ENCODE data around the gene TTC4.

TTC4 gene

DNA sequence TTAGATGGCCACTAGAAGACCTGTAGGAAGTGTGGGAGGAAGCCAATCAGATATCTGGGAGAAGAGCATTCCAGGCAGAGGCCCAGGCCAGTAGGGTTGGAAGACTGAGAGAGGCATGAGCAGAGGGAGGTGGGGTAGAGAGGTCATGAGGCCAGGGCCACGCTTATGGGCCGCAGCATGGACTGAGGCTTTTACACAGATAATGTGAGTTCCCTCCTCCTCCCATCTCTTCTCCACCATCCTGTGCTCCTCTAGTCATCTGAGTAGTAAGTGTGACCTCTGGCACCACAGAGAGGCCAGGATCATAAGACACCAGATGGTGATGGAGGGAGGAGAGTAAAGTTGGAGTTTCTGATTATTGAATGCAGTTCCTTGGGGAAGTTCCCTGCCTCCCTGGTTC is 68.4 kb downstream of the TTC4 start:
- no peaks in the 10 kb centered on the region for H3K27me3 ChIP-seq (replicated peaks; ENCODE audit: insufficient read depth, low read length)
- no peak overlapping the region for H3K27ac ChIP-seq (ENCODE audit: low read length)
- no peak overlapping the region for H3K4me2 ChIP-seq (ENCODE audit: low read depth, low read length)
- H3K4me1 ChIP-seq (ENCODE audit: low read length): no peaks in the 10 kb centered on the region
- TF ChIP-seq EZH2phosphoT487 (IDR thresholded peaks at IDR 0.05; ENCODE audit: low read length): no peak
- TF ChIP-seq EZH2 (optimal IDR thresholded peaks at IDR 0.05; ENCODE audit: low read depth, low read length): no peak
- TF ChIP-seq, protein P1, sequence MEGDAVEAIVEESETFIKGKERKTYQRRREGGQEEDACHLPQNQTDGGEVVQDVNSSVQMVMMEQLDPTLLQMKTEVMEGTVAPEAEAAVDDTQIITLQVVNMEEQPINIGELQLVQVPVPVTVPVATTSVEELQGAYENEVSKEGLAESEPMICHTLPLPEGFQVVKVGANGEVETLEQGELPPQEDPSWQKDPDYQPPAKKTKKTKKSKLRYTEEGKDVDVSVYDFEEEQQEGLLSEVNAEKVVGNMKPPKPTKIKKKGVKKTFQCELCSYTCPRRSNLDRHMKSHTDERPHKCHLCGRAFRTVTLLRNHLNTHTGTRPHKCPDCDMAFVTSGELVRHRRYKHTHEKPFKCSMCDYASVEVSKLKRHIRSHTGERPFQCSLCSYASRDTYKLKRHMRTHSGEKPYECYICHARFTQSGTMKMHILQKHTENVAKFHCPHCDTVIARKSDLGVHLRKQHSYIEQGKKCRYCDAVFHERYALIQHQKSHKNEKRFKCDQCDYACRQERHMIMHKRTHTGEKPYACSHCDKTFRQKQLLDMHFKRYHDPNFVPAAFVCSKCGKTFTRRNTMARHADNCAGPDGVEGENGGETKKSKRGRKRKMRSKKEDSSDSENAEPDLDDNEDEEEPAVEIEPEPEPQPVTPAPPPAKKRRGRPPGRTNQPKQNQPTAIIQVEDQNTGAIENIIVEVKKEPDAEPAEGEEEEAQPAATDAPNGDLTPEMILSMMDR (IDR thresholded peaks at IDR 0.05; ENCODE audit: low read length): no peak
- H3K36me3 ChIP-seq (replicated peaks; ENCODE audit: insufficient read depth, low read length): no peaks in the 10 kb centered on the region
- H3K4me3 ChIP-seq (ENCODE audit: low read length): no peak overlapping the region
- H3K9me2 ChIP-seq (replicated peaks; ENCODE audit: insufficient read depth, low read length): no peaks in the 10 kb centered on the region
- H3K9me3 ChIP-seq (replicated peaks; ENCODE audit: insufficient read depth, low read length): no peaks in the 10 kb centered on the region
- no peak overlapping the region for H3K9ac ChIP-seq (ENCODE audit: low read length)
- no peaks in the 10 kb centered on the region for H3K79me2 ChIP-seq (ENCODE audit: low read length)
- no peak for DNase-seq
- H4K20me1 ChIP-seq (ENCODE audit: insufficient read depth, low read length): no peaks in the 10 kb centered on the region
- no peak overlapping the region for H2AFZ ChIP-seq (ENCODE audit: low read length)
- H3F3A ChIP-seq (ENCODE audit: insufficient read depth, low read length): no peaks in the 10 kb centered on the region

DNA sequence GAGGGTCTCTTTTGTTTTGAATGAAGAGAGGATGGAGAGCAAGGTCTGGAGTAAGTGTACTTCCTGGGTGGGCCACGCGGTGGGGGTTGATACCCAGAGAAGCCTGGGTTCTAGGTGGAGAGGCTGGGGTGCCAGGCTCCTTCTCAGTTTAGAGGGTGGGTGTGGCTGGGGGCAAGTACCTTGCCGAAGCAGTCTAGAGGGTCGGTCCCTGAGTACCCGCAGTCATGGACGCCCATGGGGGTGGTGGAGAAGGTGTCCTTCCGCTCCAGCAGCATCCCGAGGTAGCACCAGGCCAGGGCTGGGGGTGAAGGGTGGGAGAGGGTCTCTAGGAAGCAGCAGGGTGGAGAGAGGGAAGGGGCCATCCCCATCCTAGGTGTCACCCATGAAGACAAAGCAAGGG is 71.1 kb downstream of the TTC4 start:
- H2AFZ ChIP-seq (ENCODE audit: low read length): no peak overlapping the region
- no peak overlapping the region for H3K9ac ChIP-seq (ENCODE audit: low read length)
- DNase-seq: no peak
- H3K9me3 ChIP-seq (replicated peaks; ENCODE audit: insufficient read depth, low read length): no peaks in the 10 kb centered on the region
- H3K79me2 ChIP-seq (ENCODE audit: low read length): no peaks in the 10 kb centered on the region
- no peak for TF ChIP-seq EZH2 (optimal IDR thresholded peaks at IDR 0.05; ENCODE audit: low read depth, low read length)
- TF ChIP-seq, protein P1 (IDR thresholded peaks at IDR 0.05; ENCODE audit: low read length): no peak
- TF ChIP-seq EZH2phosphoT487 (IDR thresholded peaks at IDR 0.05; ENCODE audit: low read length): no peak
- H3K4me2 ChIP-seq (ENCODE audit: low read depth, low read length): no peak overlapping the region
- no peak overlapping the region for H3K4me3 ChIP-seq (ENCODE audit: low read length)
- no peaks in the 10 kb centered on the region for H3K9me2 ChIP-seq (replicated peaks; ENCODE audit: insufficient read depth, low read length)
- no peaks in the 10 kb centered on the region for H3K4me1 ChIP-seq (ENCODE audit: low read length)
- no peaks in the 10 kb centered on the region for H4K20me1 ChIP-seq (ENCODE audit: insufficient read depth, low read length)
- no peaks in the 10 kb centered on the region for H3K36me3 ChIP-seq (replicated peaks; ENCODE audit: insufficient read depth, low read length)
- H3F3A ChIP-seq (ENCODE audit: insufficient read depth, low read length): no peaks in the 10 kb centered on the region
- no peaks in the 10 kb centered on the region for H3K27me3 ChIP-seq (replicated peaks; ENCODE audit: insufficient read depth, low read length)
- no peak overlapping the region for H3K27ac ChIP-seq (ENCODE audit: low read length)

DNA sequence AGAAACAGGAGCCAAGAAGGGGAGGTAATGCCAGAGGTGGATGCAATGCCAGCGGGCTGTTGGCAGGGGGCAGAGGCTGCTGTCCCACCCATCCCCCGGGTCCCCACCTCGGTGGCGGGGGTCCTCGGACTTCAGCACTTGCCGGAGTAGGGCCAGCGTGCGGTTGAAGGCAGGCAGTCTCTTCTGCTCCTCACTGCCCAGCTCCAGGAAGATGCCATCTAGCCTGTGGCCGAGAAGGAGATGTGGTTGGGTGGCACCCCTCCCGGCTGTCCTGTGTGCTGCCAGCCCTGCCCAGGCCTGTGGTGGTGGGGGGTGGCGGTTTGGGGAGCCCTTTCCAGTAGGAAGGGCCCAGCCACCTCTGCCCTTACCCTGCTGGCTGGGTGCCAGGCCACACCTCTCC is 71.9 kb downstream of the TTC4 start:
- no peaks in the 10 kb centered on the region for H3K9me3 ChIP-seq (replicated peaks; ENCODE audit: insufficient read depth, low read length)
- no peak overlapping the region for H3K9ac ChIP-seq (ENCODE audit: low read length)
- no peak overlapping the region for H2AFZ ChIP-seq (ENCODE audit: low read length)
- no peaks in the 10 kb centered on the region for H3K79me2 ChIP-seq (ENCODE audit: low read length)
- no peak for DNase-seq
- no peaks in the 10 kb centered on the region for H3F3A ChIP-seq (ENCODE audit: insufficient read depth, low read length)
- H3K27me3 ChIP-seq (replicated peaks; ENCODE audit: insufficient read depth, low read length): no peaks in the 10 kb centered on the region
- no peaks in the 10 kb centered on the region for H3K36me3 ChIP-seq (replicated peaks; ENCODE audit: insufficient read depth, low read length)
- TF ChIP-seq, protein P1 (IDR thresholded peaks at IDR 0.05; ENCODE audit: low read length): no peak
- no peaks in the 10 kb centered on the region for H3K4me1 ChIP-seq (ENCODE audit: low read length)
- no peaks in the 10 kb centered on the region for H3K9me2 ChIP-seq (replicated peaks; ENCODE audit: insufficient read depth, low read length)
- no peak overlapping the region for H3K4me2 ChIP-seq (ENCODE audit: low read depth, low read length)
- no peaks in the 10 kb centered on the region for H4K20me1 ChIP-seq (ENCODE audit: insufficient read depth, low read length)
- no peak overlapping the region for H3K4me3 ChIP-seq (ENCODE audit: low read length)
- H3K27ac ChIP-seq (ENCODE audit: low read length): no peak overlapping the region

DNA sequence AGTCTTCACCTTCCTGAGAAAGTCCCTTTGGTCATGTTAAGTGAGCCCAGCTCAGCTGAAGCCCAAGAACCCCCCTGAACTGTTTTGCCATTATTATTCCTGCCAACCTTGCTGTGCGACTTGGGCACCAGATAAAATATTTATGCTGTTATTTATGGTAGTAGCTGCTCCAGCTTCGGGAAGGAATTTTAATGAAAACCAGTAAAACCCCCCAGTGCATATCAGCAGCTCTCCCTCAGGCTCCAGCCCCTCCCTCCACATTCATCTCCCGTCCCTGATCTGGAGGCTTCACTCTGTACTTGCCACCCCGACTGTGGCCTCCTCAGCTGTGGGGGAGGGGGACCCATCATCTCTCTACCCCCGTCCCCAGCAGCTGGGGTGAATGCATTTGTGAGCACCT is 72.8 kb downstream of the TTC4 start:
- DNase-seq: no peak

More for the DNA sequence above, 72.8 kb downstream of the TTC4 start:
- H3K4me2 ChIP-seq (ENCODE audit: low read depth, low read length): no peak overlapping the region
- no peaks in the 10 kb centered on the region for H3K4me1 ChIP-seq (ENCODE audit: low read length)
- no peaks in the 10 kb centered on the region for H3K9me2 ChIP-seq (replicated peaks; ENCODE audit: insufficient read depth, low read length)
- H3K27me3 ChIP-seq (replicated peaks; ENCODE audit: insufficient read depth, low read length): no peaks in the 10 kb centered on the region
- no peaks in the 10 kb centered on the region for H3K36me3 ChIP-seq (replicated peaks; ENCODE audit: insufficient read depth, low read length)
- no peak overlapping the region for H2AFZ ChIP-seq (ENCODE audit: low read length)
- H3K9me3 ChIP-seq (replicated peaks; ENCODE audit: insufficient read depth, low read length): no peaks in the 10 kb centered on the region
- TF ChIP-seq, protein P1 (IDR thresholded peaks at IDR 0.05; ENCODE audit: low read length): no peak
- TF ChIP-seq EZH2phosphoT487 (IDR thresholded peaks at IDR 0.05; ENCODE audit: low read length) (no peak), EZH2 (optimal IDR thresholded peaks at IDR 0.05; ENCODE audit: low read depth, low read length) (no peak)
- no peak overlapping the region for H3K9ac ChIP-seq (ENCODE audit: low read length)
- no peaks in the 10 kb centered on the region for H3F3A ChIP-seq (ENCODE audit: insufficient read depth, low read length)
- H3K27ac ChIP-seq (ENCODE audit: low read length): no peak overlapping the region
- no peaks in the 10 kb centered on the region for H3K79me2 ChIP-seq (ENCODE audit: low read length)
- no peaks in the 10 kb centered on the region for H4K20me1 ChIP-seq (ENCODE audit: insufficient read depth, low read length)
- no peak overlapping the region for H3K4me3 ChIP-seq (ENCODE audit: low read length)

Measured in MM.1S (cell line).